GM12873 (cell line): ENCODE results near the gene SND1.

Experiments
- TF ChIP-seq, protein P1 (sequence below): IDR thresholded peaks from 2 replicates; pipeline ENCODE4 v1.5.1; 2012; ENCODE audit warnings: low read depth, mild to moderate bottlenecking, moderate library complexity, low read length, control low read depth; ENCODE audit not compliant: insufficient read depth; ENCODE audit errors: missing control alignments

SND1 gene

DNA sequence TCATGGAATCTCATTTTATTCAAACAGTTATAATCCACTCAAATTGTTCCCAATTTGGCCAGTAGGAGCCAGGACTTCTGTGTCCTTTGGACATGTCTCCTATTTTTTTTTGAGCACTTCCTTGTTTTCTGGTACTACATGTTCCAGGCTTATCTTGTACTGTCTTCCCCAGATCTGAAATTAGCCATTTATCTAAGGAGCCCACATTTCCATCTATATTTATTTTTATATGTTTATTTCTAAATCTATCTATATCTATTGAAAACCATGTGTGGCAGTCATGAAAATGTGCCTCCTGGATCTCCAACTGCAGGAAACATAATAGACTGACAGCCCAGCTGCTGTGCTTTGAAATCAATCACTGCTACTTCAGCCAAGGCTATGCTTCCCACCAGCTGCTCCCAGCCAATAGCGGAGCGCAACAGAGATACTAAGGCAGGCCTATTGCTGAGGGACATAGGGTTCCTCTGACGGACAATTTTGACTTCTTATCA lies 232.1 kb downstream of the SND1 start:
- TF ChIP-seq, protein P1, sequence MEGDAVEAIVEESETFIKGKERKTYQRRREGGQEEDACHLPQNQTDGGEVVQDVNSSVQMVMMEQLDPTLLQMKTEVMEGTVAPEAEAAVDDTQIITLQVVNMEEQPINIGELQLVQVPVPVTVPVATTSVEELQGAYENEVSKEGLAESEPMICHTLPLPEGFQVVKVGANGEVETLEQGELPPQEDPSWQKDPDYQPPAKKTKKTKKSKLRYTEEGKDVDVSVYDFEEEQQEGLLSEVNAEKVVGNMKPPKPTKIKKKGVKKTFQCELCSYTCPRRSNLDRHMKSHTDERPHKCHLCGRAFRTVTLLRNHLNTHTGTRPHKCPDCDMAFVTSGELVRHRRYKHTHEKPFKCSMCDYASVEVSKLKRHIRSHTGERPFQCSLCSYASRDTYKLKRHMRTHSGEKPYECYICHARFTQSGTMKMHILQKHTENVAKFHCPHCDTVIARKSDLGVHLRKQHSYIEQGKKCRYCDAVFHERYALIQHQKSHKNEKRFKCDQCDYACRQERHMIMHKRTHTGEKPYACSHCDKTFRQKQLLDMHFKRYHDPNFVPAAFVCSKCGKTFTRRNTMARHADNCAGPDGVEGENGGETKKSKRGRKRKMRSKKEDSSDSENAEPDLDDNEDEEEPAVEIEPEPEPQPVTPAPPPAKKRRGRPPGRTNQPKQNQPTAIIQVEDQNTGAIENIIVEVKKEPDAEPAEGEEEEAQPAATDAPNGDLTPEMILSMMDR, result no peak

DNA sequence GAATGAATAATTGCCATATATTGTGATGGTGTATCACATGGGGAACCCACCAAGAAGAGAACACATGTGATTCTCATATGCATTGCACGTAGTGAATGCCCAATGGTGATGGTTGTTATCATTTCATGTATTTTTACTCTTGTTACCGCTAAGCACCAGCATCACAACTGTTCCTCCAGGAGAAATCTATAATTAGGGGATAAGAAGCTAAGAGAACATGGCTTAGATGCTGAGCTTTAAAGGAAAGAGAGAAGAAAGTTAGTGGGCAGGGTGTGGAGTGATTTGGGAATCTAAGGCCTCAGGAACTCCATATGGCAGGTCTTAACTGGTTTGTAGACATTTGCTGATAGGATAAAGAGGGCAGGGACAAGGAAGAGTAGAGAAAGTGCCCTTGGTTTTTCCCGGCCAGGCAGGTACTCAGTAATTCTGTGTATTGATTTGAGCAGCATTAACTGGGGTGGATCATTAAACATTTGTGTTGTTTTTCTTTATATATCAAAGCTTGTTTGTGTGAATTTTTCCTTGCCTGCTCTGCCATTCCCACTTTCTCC lies 233.3 kb downstream of the SND1 start:
- TF ChIP-seq, protein P1, result no peak

DNA sequence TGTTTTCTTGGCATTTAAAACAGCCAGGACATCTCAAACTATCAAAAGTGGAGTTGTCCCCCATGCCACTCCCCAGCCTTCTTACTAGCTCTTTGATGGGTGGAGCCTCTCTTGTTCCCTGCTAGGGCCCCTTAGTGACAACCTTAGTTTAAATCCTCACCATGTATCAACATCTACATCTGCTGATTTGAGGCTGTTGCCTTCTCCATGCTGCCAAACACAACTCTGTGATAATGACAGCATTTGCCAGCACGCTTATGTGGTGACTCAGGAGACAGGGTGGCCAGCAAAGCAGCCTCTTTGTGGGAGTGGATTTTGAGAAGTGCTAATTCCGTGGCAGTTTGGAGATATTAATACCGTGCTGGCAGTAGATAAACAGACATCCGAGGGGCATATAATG lies 233.8 kb downstream of the SND1 start:
- TF ChIP-seq, protein P1, result no peak

DNA sequence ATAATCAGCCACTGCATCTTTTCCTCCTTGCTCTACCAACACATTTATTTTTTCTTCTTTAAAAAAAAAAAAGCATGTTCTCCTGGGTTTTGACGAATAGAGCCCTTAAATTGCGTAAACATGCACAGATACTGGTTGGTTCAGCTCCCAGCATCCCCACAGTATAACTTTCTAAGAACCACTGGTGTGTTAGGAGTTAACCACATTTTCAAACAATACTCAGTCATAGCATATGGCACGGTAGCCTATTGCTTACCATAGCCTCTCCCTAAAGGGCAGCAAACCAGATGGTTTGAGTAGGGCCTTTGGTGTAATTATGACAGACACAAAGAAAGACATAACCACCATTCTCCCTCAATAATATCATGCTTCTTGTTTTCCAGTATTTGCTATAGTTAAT lies 234.3 kb downstream of the SND1 start:
- TF ChIP-seq, protein P1, result no peak

DNA sequence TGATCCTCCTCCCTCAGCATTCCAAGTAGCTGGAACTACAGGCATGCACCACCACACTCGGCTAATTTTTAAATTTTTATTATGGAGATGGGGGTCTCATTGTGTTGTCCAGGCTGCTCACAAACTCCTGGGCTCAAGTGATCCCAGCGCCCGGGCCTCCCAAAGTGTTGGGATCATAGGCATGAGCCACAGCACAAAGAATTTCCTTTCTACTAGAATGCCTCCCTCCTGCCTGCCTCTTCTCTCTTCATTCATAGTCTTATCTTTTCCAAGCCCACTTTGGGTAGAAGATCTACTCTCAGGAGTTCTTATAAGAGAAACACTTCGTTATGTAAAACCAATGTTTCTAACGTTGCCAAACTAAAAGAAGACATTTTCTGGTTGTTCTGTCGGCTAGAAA lies 235.1 kb downstream of the SND1 start:
- TF ChIP-seq, protein P1, result no peak

DNA sequence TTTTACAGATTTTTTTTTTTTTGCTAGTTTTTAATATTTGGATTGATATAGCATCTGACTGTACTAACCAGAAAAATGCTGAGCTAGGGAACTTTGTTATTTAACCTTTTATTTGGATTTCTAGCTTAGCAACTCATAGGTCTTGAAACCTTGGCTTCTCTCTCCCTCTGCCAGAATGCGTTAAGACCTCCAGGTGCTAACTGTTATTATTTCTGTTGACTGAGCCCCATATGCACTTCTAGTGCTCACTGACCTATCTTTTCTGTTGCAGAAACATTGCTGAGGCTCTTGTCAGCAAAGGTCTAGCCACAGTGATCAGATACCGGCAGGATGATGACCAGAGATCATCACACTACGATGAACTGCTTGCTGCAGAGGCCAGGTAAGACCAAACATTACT lies 235.6 kb downstream of the SND1 start:
- TF ChIP-seq, protein P1, result no peak

DNA sequence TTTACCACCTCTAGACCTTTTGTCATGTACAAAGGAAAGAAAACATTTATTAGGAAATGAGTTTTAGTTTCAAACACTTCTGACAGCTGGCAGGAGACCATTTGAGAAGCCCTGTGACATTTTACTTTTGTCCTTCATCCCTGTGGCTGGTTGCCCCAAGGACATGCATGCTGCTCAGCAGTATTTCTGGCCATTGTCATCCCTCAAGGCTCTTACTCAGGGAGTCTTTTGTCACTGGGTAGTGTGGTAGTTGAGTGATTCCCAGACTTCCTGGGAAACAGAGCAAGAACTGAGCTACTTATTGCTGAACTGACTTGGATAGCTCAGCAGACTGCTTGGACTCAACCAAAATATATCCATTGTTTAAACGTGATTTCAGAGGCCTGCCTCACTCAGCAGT lies 236.4 kb downstream of the SND1 start:
- TF ChIP-seq, protein P1, result no peak
